GM21619 (cell line): Measurements from ENCODE around the gene ING4.

Source experiments
- ATAC-seq: cut with Tn5 transposase; IDR thresholded peaks from one replicate; pipeline ENCODE4 v1.9.1; 2021; ENCODE audit not compliant: unreplicated experiment

ING4 gene

GRCh38 chr12:6607751-6608591 is 54.9 kb downstream of the ING4 start:
- no peak for ATAC-seq

- ATAC-seq, result no peak
Measured at GRCh38 chr12:6606331-6607131, 56.4 kb downstream of the ING4 start.

- ATAC-seq, result no peak
Measured at GRCh38 chr12:6605421-6606330, 57.2 kb downstream of the ING4 start.

GRCh38 chr12:6604259-6605029 is 58.5 kb downstream of the ING4 start:
- ATAC-seq, result no peak

- ATAC-seq, result no peak
Measured at GRCh38 chr12:6603095-6603567, 59.8 kb downstream of the ING4 start.

GRCh38 chr12:6602526-6602925 is 60.4 kb downstream of the ING4 start:
- no peak for ATAC-seq
